ENCODE data around the gene TNFRSF4. TPM values are rescaled to one million over a fixed set of nuclear protein-coding genes. Genes with fewer than 3 reads are reported as not detected.
"Not testable (repeated sequence)": the region's sequence is repeated elsewhere in the genome, so short reads cannot be mapped to it uniquely, and the experiment has no call there.

TNFRSF4 gene
- total RNA-seq, 1 experiment from 2014 or later = not detected

- H3K4me1 ChIP-seq (ENCODE audit: low read length) = no peaks in the 10 kb centered on the region
- no peaks in the 10 kb centered on the region for H3K9me3 ChIP-seq (ENCODE audit: low read length)
- H4K20me1 ChIP-seq (ENCODE audit: insufficient read depth, low read depth, low read length) = no peaks in the 10 kb centered on the region
- DNase-seq = no peak
- H3K4me3 ChIP-seq (ENCODE audit: low read length) = no peak overlapping the region
- no peaks in the 10 kb centered on the region for H3K27me3 ChIP-seq (ENCODE audit: low read length)
- no peak overlapping the region for H3K4me2 ChIP-seq (ENCODE audit: low read depth, low read length, poor library complexity, severe bottlenecking)
- no peaks in the 10 kb centered on the region for H3K79me2 ChIP-seq (ENCODE audit: low read length)
- no peaks in the 10 kb centered on the region for H3K36me3 ChIP-seq (ENCODE audit: insufficient read depth, low read length)
- no peak overlapping the region for H3K27ac ChIP-seq (ENCODE audit: low read length)
- H2AFZ ChIP-seq (ENCODE audit: low read length) = no peak overlapping the region
- no peak overlapping the region for H3K9ac ChIP-seq (ENCODE audit: low read length)
- H3K9me2 ChIP-seq (replicated peaks; ENCODE audit: insufficient read depth, low read length) = no peaks in the 10 kb centered on the region
Measured at GRCh38 chr1:1196431-1197187, 17.3 kb downstream of the TNFRSF4 start.

GRCh38 chr1:1195726-1196125 lies 18.2 kb downstream of the TNFRSF4 start:
- not testable (repeated sequence) for H2AFZ ChIP-seq (ENCODE audit: low read length); H3K36me3 ChIP-seq (ENCODE audit: insufficient read depth, low read length); H3K4me3 ChIP-seq (ENCODE audit: low read length); H3K4me1 ChIP-seq (ENCODE audit: low read length); H3K4me2 ChIP-seq (ENCODE audit: low read depth, low read length, poor library complexity, severe bottlenecking); H3K9me3 ChIP-seq (ENCODE audit: low read length); H3K9ac ChIP-seq (ENCODE audit: low read length); DNase-seq; H3K9me2 ChIP-seq (replicated peaks; ENCODE audit: insufficient read depth, low read length); H3K27ac ChIP-seq (ENCODE audit: low read length); H4K20me1 ChIP-seq (ENCODE audit: insufficient read depth, low read depth, low read length); H3K79me2 ChIP-seq (ENCODE audit: low read length); H3K27me3 ChIP-seq (ENCODE audit: low read length)

GRCh38 chr1:1194723-1195122 lies 19.2 kb downstream of the TNFRSF4 start:
- no peak overlapping the region for H3K4me2 ChIP-seq (ENCODE audit: low read depth, low read length, poor library complexity, severe bottlenecking)
- no peaks in the 10 kb centered on the region for H3K27me3 ChIP-seq (ENCODE audit: low read length)
- no peak overlapping the region for H3K27ac ChIP-seq (ENCODE audit: low read length)
- H3K4me3 ChIP-seq (ENCODE audit: low read length) = no peak overlapping the region
- H3K4me1 ChIP-seq (ENCODE audit: low read length) = no peaks in the 10 kb centered on the region
- H3K9ac ChIP-seq (ENCODE audit: low read length) = no peak overlapping the region
- H3K79me2 ChIP-seq (ENCODE audit: low read length) = no peaks in the 10 kb centered on the region
- H4K20me1 ChIP-seq (ENCODE audit: insufficient read depth, low read depth, low read length) = no peaks in the 10 kb centered on the region
- no peak overlapping the region for H2AFZ ChIP-seq (ENCODE audit: low read length)
- H3K9me3 ChIP-seq (ENCODE audit: low read length) = no peaks in the 10 kb centered on the region
- no peaks in the 10 kb centered on the region for H3K9me2 ChIP-seq (replicated peaks; ENCODE audit: insufficient read depth, low read length)
- DNase-seq = no peak
- no peaks in the 10 kb centered on the region for H3K36me3 ChIP-seq (ENCODE audit: insufficient read depth, low read length)

- DNase-seq = no peak
- no peak overlapping the region for H3K9ac ChIP-seq (ENCODE audit: low read length)
- no peaks in the 10 kb centered on the region for H3K79me2 ChIP-seq (ENCODE audit: low read length)
- no peaks in the 10 kb centered on the region for H4K20me1 ChIP-seq (ENCODE audit: insufficient read depth, low read depth, low read length)
- no peaks in the 10 kb centered on the region for H3K9me3 ChIP-seq (ENCODE audit: low read length)
- no peak overlapping the region for H3K27ac ChIP-seq (ENCODE audit: low read length)
- H3K9me2 ChIP-seq (replicated peaks; ENCODE audit: insufficient read depth, low read length) = no peaks in the 10 kb centered on the region
- H3K4me1 ChIP-seq (ENCODE audit: low read length) = no peaks in the 10 kb centered on the region
- no peak overlapping the region for H2AFZ ChIP-seq (ENCODE audit: low read length)
- H3K36me3 ChIP-seq (ENCODE audit: insufficient read depth, low read length) = no peaks in the 10 kb centered on the region
- H3K27me3 ChIP-seq (ENCODE audit: low read length) = no peaks in the 10 kb centered on the region
- no peak overlapping the region for H3K4me3 ChIP-seq (ENCODE audit: low read length)
- H3K4me2 ChIP-seq (ENCODE audit: low read depth, low read length, poor library complexity, severe bottlenecking) = no peak overlapping the region
Measured at GRCh38 chr1:1191734-1192133, 22.2 kb downstream of the TNFRSF4 start.

- Histone ChIP-seq H3K79me2 (ENCODE audit: low read length) (no peaks in the 10 kb centered on the region), H3K4me2 (ENCODE audit: low read depth, low read length, poor library complexity, severe bottlenecking) (no peak overlapping the region), H3K27me3 (ENCODE audit: low read length) (no peaks in the 10 kb centered on the region), H3K4me3 (ENCODE audit: low read length) (no peak overlapping the region), H4K20me1 (ENCODE audit: insufficient read depth, low read depth, low read length) (no peaks in the 10 kb centered on the region), H3K9me3 (ENCODE audit: low read length) (no peaks in the 10 kb centered on the region), H3K27ac (ENCODE audit: low read length) (no peak overlapping the region), H3K9me2 (replicated peaks; ENCODE audit: insufficient read depth, low read length) (no peaks in the 10 kb centered on the region), H3K4me1 (ENCODE audit: low read length) (no peaks in the 10 kb centered on the region), H2AFZ (ENCODE audit: low read length) (no peak overlapping the region), H3K36me3 (ENCODE audit: insufficient read depth, low read length) (no peaks in the 10 kb centered on the region), H3K9ac (ENCODE audit: low read length) (no peak overlapping the region)
- DNase-seq = no peak
Measured at GRCh38 chr1:1189111-1189510, 24.8 kb downstream of the TNFRSF4 start.

- Histone ChIP-seq H3K4me2 (ENCODE audit: low read depth, low read length, poor library complexity, severe bottlenecking) (no peak overlapping the region), H3K9ac (ENCODE audit: low read length) (no peak overlapping the region), H3K9me2 (replicated peaks; ENCODE audit: insufficient read depth, low read length) (no peaks in the 10 kb centered on the region), H2AFZ (ENCODE audit: low read length) (no peak overlapping the region), H3K36me3 (ENCODE audit: insufficient read depth, low read length) (no peaks in the 10 kb centered on the region), H3K9me3 (ENCODE audit: low read length) (no peaks in the 10 kb centered on the region), H3K27me3 (ENCODE audit: low read length) (no peaks in the 10 kb centered on the region), H3K79me2 (ENCODE audit: low read length) (no peaks in the 10 kb centered on the region), H3K4me1 (ENCODE audit: low read length) (no peaks in the 10 kb centered on the region), H3K27ac (ENCODE audit: low read length) (no peak overlapping the region), H4K20me1 (ENCODE audit: insufficient read depth, low read depth, low read length) (no peaks in the 10 kb centered on the region), H3K4me3 (ENCODE audit: low read length) (no peak overlapping the region)
- no peak for DNase-seq
Measured at GRCh38 chr1:1187938-1188337, 26.0 kb downstream of the TNFRSF4 start.

- H3K9ac ChIP-seq (ENCODE audit: low read length) = no peak overlapping the region
- H3K4me2 ChIP-seq (ENCODE audit: low read depth, low read length, poor library complexity, severe bottlenecking) = no peak overlapping the region
- H3K9me2 ChIP-seq (replicated peaks; ENCODE audit: insufficient read depth, low read length) = no peaks in the 10 kb centered on the region
- H3K27ac ChIP-seq (ENCODE audit: low read length) = no peak overlapping the region
- DNase-seq = no peak
- no peak overlapping the region for H3K4me3 ChIP-seq (ENCODE audit: low read length)
- no peaks in the 10 kb centered on the region for H3K79me2 ChIP-seq (ENCODE audit: low read length)
- H3K9me3 ChIP-seq (ENCODE audit: low read length) = no peaks in the 10 kb centered on the region
- H4K20me1 ChIP-seq (ENCODE audit: insufficient read depth, low read depth, low read length) = no peaks in the 10 kb centered on the region
- H3K36me3 ChIP-seq (ENCODE audit: insufficient read depth, low read length) = no peaks in the 10 kb centered on the region
- H2AFZ ChIP-seq (ENCODE audit: low read length) = no peak overlapping the region
- H3K4me1 ChIP-seq (ENCODE audit: low read length) = no peaks in the 10 kb centered on the region
- H3K27me3 ChIP-seq (ENCODE audit: low read length) = no peaks in the 10 kb centered on the region
Measured at GRCh38 chr1:1185101-1185765, 28.7 kb downstream of the TNFRSF4 start.

- no peaks in the 10 kb centered on the region for H3K27me3 ChIP-seq (ENCODE audit: low read length)
- no peaks in the 10 kb centered on the region for H3K9me3 ChIP-seq (ENCODE audit: low read length)
- no peak overlapping the region for H3K27ac ChIP-seq (ENCODE audit: low read length)
- no peak overlapping the region for H3K4me2 ChIP-seq (ENCODE audit: low read depth, low read length, poor library complexity, severe bottlenecking)
- H2AFZ ChIP-seq (ENCODE audit: low read length) = no peak overlapping the region
- no peak overlapping the region for H3K4me3 ChIP-seq (ENCODE audit: low read length)
- DNase-seq = no peak
- peaks cover 6% of the 10 kb centered on the region for H3K4me1 ChIP-seq (ENCODE audit: low read length)
- H4K20me1 ChIP-seq (ENCODE audit: insufficient read depth, low read depth, low read length) = 0 out of 2 replicates have a peak, but pooled peaks cover 6% of the 10 kb centered on the region
- H3K36me3 ChIP-seq (ENCODE audit: insufficient read depth, low read length) = no peaks in the 10 kb centered on the region
- no peaks in the 10 kb centered on the region for H3K9me2 ChIP-seq (replicated peaks; ENCODE audit: insufficient read depth, low read length)
- H3K9ac ChIP-seq (ENCODE audit: low read length) = no peak overlapping the region
- no peaks in the 10 kb centered on the region for H3K79me2 ChIP-seq (ENCODE audit: low read length)
Measured at GRCh38 chr1:1183833-1184775, 29.8 kb downstream of the TNFRSF4 start.

All from Karpas-422 (cell line).